ENCODE results near the gene NUP42. TPM values are rescaled to one million over a fixed set of nuclear protein-coding genes. Genes with fewer than 3 reads are reported as not detected.

NUP42 gene
- total RNA-seq, 3 donors from 2014 or later, result 29.4 to 46.4 (median 34.1) TPM

- H3K4me3 ChIP-seq, result no peak overlapping the region
- TF ChIP-seq CTCF (IDR thresholded peaks at IDR 0.05) (no peak), POLR2A (IDR thresholded peaks at IDR 0.05) (no peak), POLR2AphosphoS5 (IDR thresholded peaks at IDR 0.05) (no peak)
- no peak for DNase-seq (ENCODE audit: low spot score in 2 of 2)
- H3K9me3 ChIP-seq, result no peaks in the 10 kb centered on the region
- no peaks in the 10 kb centered on the region for H3K27me3 ChIP-seq
- no peaks in the 10 kb centered on the region for H3K36me3 ChIP-seq
- no peak overlapping the region for H3K27ac ChIP-seq
- intact Hi-C loops (cut with DNase I; ENCODE audit: low total_unique reads), result no loop called here
- H3K4me1 ChIP-seq, result no peaks in the 10 kb centered on the region
Observed at GRCh38 chr7:23237000-23237399, 55.2 kb downstream of the NUP42 start.

DNA sequence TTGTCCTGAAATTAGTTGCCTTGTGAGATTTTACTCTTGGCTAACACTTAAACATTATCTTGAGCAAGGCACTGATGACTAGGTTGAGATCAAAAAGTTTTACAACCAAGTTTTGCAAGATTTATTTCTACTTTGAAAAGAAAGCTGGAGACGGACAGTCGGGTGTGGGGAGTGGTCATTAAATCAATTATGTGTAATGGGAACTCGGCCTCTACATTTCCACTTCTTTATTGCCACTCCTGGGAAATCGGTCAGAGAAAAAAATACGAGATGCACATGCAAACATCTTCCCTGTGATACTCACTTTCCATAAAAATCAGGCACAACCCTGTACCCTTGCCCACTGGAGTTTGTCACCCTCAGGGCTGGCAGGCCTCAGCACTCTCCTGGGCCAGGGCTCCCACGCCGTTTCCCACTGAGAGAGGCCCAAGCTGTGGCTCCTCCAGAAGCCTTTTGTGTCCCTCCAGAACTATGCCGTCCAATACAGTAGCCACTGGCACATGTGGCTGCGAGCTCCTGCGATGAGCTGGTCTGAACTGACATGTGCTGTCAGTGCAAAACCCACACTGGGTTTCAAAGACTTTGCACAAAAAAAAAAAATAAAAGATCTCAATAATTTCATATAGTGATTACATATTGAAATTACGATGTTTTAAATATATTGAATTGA is 57.3 kb downstream of the NUP42 start:
- H3K4me3 ChIP-seq, result no peak overlapping the region
- no peaks in the 10 kb centered on the region for H3K4me1 ChIP-seq
- no peaks in the 10 kb centered on the region for H3K9me3 ChIP-seq
- no peak for DNase-seq (ENCODE audit: low spot score in 2 of 2)
- no peak overlapping the region for H3K27ac ChIP-seq
- TF ChIP-seq POLR2AphosphoS5 (IDR thresholded peaks at IDR 0.05) (no peak), POLR2A (IDR thresholded peaks at IDR 0.05) (no peak), CTCF (IDR thresholded peaks at IDR 0.05) (no peak)
- intact Hi-C loops (cut with DNase I; ENCODE audit: low total_unique reads), result no loop called here
- no peaks in the 10 kb centered on the region for H3K36me3 ChIP-seq
- no peaks in the 10 kb centered on the region for H3K27me3 ChIP-seq

DNA sequence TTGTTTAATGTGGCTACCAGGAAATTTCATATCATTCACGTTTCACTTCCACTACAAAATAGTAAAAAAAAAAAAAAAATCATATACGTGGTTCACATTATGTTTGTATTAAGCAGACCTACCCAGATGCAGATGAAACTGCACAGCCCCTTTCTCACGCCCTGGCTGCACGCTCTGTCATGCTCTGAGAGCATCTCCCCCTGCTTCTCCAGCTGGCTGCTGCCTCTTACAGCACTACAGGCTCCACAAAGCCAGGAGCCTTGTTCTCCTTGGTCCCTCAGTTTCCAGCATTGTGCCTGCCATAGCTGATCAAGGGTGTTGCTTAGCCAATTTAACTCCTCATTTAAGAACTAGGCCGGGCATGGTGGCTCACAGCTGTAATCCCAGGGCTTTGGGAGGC is 57.9 kb downstream of the NUP42 start:
- H3K36me3 ChIP-seq, result no peaks in the 10 kb centered on the region
- intact Hi-C loops (cut with DNase I; ENCODE audit: low total_unique reads), result no loop called here
- H3K9me3 ChIP-seq, result no peaks in the 10 kb centered on the region
- H3K27me3 ChIP-seq, result no peaks in the 10 kb centered on the region
- H3K4me1 ChIP-seq, result no peaks in the 10 kb centered on the region
- H3K4me3 ChIP-seq, result no peak overlapping the region
- TF ChIP-seq POLR2AphosphoS5 (IDR thresholded peaks at IDR 0.05), result no peak
- no peak for TF ChIP-seq POLR2A (IDR thresholded peaks at IDR 0.05)
- TF ChIP-seq CTCF (IDR thresholded peaks at IDR 0.05), result no peak
- no peak for DNase-seq (ENCODE audit: low spot score in 2 of 2)
- H3K27ac ChIP-seq, result no peak overlapping the region

GRCh38 chr7:23242321-23242720 is 60.5 kb downstream of the NUP42 start:
- H3K36me3 ChIP-seq, result no peaks in the 10 kb centered on the region
- intact Hi-C loops (cut with DNase I; ENCODE audit: low total_unique reads), result no loop called here
- no peaks in the 10 kb centered on the region for H3K9me3 ChIP-seq

More at GRCh38 chr7:23242321-23242720, 60.5 kb downstream of the NUP42 start:
- TF ChIP-seq CTCF (IDR thresholded peaks at IDR 0.05), result no peak
- no peak for TF ChIP-seq POLR2A (IDR thresholded peaks at IDR 0.05)
- Histone ChIP-seq H3K4me3 (no peak overlapping the region), H3K27me3 (no peaks in the 10 kb centered on the region), H3K4me1 (peaks cover 0 to 5% of the 10 kb centered on the region in 2 donors), H3K27ac (peak overlapping the region in 1 of 2 donors; percentile 73)
- no peak for DNase-seq (ENCODE audit: low spot score in 2 of 2)

Data from breast epithelium (tissue), 4 donors.